Body of pancreas (tissue), 4 donors: ENCODE results near the gene DNAJB13.

Experiments used
- CTCF ChIP-seq, 7 experiments: fragments of 450-650 bp in 4 of 7; fragments of 200-600 bp in 3 of 7; sonication (generic) in 3 of 7; IDR thresholded peaks; one replicate each; pipeline ENCODE4 v1.5.1; 2016 to 2019; ENCODE audit warnings: antibody characterized with exemption in 7 of 7
- POLR2A ChIP-seq, 3 donors: fragments of 450-650 bp; IDR thresholded peaks; one replicate each; pipeline ENCODE4 v1.6.1; 2016; ENCODE audit warnings: antibody characterized with exemption in 3 of 3, mild to moderate bottlenecking in 2 of 3

GRCh38 chr11:74005721-74006517 lies 55.1 kb downstream of the DNAJB13 start:
- TF ChIP-seq CTCF (IDR thresholded peaks at IDR 0.05), result no peak
- TF ChIP-seq POLR2A (IDR thresholded peaks at IDR 0.05), result no peak
